Transverse colon (tissue), 3 donors: ENCODE measurements around the gene SUMF1.

Experiments
- EP300 ChIP-seq: sonication (generic); formaldehyde crosslinking; IDR thresholded peaks from one replicate; pipeline ENCODE4 v1.6.1; 2017; ENCODE audit warnings: antibody characterized with exemption, low read depth
- POLR2A ChIP-seq: fragments of 450-650 bp; IDR thresholded peaks from one replicate; pipeline ENCODE4 v1.6.1; 2016; ENCODE audit warnings: antibody characterized with exemption, mild to moderate bottlenecking, moderate library complexity
- TF ChIP-seq, protein P1 (sequence below), 5 experiments: fragments of 200-600 bp in 3 of 5; fragments of 450-650 bp in 2 of 5; sonication (generic) in 3 of 5; IDR thresholded peaks; 1 replicate in 2 of 5; 2 replicates in 3 of 5; pipeline ENCODE4 v1.5.1; 2016 to 2017; ENCODE audit warnings: antibody characterized with exemption in 5 of 5, inconsistent platforms in 3 of 5, mild to moderate bottlenecking in 2 of 5, moderate library complexity in 1 of 5

DNA sequence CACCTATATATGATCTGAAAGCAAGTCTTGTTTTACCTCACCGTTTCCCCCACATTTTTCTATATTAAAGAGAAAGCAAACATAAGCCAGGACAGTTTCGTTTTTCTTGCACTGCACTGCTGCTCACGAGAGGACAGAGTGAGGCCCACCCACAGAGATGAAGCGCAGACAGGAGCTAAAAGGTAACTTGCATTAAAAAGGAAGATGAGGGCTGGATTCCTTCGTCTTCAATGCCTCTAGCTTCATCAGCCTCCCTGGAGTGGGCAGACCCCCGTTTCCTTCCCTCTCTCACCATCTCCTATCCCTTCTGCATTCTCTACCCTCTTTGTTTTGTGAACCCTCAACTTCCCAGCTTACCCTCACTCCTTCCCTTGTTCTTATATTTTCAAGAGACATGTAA lies 18.9 kb downstream of the SUMF1 start:
- TF ChIP-seq, protein P1, sequence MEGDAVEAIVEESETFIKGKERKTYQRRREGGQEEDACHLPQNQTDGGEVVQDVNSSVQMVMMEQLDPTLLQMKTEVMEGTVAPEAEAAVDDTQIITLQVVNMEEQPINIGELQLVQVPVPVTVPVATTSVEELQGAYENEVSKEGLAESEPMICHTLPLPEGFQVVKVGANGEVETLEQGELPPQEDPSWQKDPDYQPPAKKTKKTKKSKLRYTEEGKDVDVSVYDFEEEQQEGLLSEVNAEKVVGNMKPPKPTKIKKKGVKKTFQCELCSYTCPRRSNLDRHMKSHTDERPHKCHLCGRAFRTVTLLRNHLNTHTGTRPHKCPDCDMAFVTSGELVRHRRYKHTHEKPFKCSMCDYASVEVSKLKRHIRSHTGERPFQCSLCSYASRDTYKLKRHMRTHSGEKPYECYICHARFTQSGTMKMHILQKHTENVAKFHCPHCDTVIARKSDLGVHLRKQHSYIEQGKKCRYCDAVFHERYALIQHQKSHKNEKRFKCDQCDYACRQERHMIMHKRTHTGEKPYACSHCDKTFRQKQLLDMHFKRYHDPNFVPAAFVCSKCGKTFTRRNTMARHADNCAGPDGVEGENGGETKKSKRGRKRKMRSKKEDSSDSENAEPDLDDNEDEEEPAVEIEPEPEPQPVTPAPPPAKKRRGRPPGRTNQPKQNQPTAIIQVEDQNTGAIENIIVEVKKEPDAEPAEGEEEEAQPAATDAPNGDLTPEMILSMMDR (IDR thresholded peaks at IDR 0.05), result no peak
- TF ChIP-seq POLR2A (no peak), EP300 (no peak)
